Measurements from ENCODE around the gene FARS2. TPM values are rescaled to one million over a fixed set of nuclear protein-coding genes. Genes with fewer than 3 reads are reported as not detected.

Gene FARS2
- total RNA-seq, 2 donors from 2014 or later = 16.2 to 18.3 TPM

DNA sequence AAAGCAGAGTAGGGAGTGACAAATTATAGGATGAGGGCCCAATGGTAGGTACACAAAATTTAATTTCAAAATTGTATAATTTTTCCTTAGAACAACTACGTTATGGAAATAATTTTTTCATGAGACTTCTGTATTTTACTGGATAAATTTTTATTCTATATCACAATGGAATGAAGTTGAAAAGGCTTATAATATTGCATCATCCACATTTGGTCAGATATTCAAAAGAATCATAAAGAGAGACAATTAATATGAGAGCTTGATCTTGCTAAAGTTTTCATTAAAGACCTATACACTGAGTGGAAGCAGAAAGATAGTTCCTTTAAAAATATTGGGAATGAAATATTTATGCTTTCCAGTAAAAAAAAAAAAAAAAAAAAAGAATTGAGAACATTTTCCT, 242.8 kb downstream of the FARS2 start:
- Mint-ChIP-seq H3K27ac (no peak overlapping the region), H3K27me3 (ENCODE audit: insufficient read depth) (no peaks in the 10 kb centered on the region), H3K4me3 (no peak overlapping the region), H3K4me1 (peaks cover 3% of the 10 kb centered on the region), H3K36me3 (ENCODE audit: low read depth) (peaks cover 10% of the 10 kb centered on the region), H3K9me3 (peaks cover 13% of the 10 kb centered on the region)
- H3K9ac ChIP-seq (ENCODE audit: extremely low read depth, low read length, poor library complexity, severe bottlenecking) = no peak overlapping the region
- no peak for TF ChIP-seq CTCF (conservative IDR thresholded peaks at IDR 0.05)
- H3K36me3 ChIP-seq (ENCODE audit: control insufficient read depth, insufficient read depth, low read length) = no peaks in the 10 kb centered on the region
- no peak overlapping the region for H3K4me3 ChIP-seq (ENCODE audit: low read length)
- no CpG with 5 or more reads among the region's 1 CpG for WGBS, 2 experiments (ENCODE audit: insufficient coverage in 1 of 2, insufficient read length in 1 of 2)
- no peaks in the 10 kb centered on the region for H3K4me1 ChIP-seq (ENCODE audit: control insufficient read depth, insufficient read depth, low read length)
- DNase-seq = no peak
- no peaks in the 10 kb centered on the region for H3K27me3 ChIP-seq (ENCODE audit: control insufficient read depth, insufficient read depth, low read length, poor library complexity, severe bottlenecking)
- H3K9me3 ChIP-seq (ENCODE audit: control insufficient read depth, low read length) = no peaks in the 10 kb centered on the region
- H3K27ac ChIP-seq (ENCODE audit: low read depth, low read length) = no peak overlapping the region

DNA sequence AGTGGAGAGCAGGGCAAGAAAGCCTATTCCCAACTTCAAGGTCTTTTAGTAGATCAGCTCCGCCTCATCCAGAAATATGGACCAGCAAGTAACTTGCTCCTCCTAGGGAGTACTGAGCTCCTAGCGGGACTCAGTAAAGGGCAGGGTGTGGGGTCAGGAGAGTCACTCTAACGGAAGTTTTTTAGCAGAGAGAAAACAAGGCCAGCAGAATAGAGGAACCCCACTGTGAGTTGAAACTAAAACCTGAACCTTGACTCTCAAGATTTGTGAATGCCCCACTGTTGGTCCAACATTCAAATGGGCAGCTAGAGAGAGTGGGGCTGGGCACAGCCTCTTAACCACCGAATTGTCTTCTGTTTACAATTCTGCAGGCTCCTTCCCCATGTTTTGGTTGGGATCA, 244.8 kb downstream of the FARS2 start:
- 77 to 90% methylated on average over 3 to 4 of the region's 4 CpGs for WGBS, 2 experiments (ENCODE audit: insufficient coverage in 1 of 2, insufficient read length in 1 of 2)
- no peak for TF ChIP-seq CTCF (conservative IDR thresholded peaks at IDR 0.05)
- Histone ChIP-seq H3K9ac (ENCODE audit: extremely low read depth, low read length, poor library complexity, severe bottlenecking) (no peak overlapping the region), H3K27ac (ENCODE audit: low read depth, low read length) (no peak overlapping the region), H3K36me3 (ENCODE audit: control insufficient read depth, insufficient read depth, low read length) (no peaks in the 10 kb centered on the region), H3K9me3 (ENCODE audit: control insufficient read depth, low read length) (no peaks in the 10 kb centered on the region), H3K27me3 (ENCODE audit: control insufficient read depth, insufficient read depth, low read length, poor library complexity, severe bottlenecking) (no peaks in the 10 kb centered on the region), H3K4me1 (ENCODE audit: control insufficient read depth, insufficient read depth, low read length) (no peaks in the 10 kb centered on the region), H3K4me3 (ENCODE audit: low read length) (no peak overlapping the region)
- no peaks in the 10 kb centered on the region for H3K27me3 Mint-ChIP-seq (ENCODE audit: insufficient read depth)
- no peak overlapping the region for H3K27ac Mint-ChIP-seq
- no peak for DNase-seq
- H3K4me1 Mint-ChIP-seq = no peaks in the 10 kb centered on the region
- peaks cover 10% of the 10 kb centered on the region for H3K36me3 Mint-ChIP-seq (ENCODE audit: low read depth)
- H3K4me3 Mint-ChIP-seq = no peak overlapping the region
- H3K9me3 Mint-ChIP-seq = peaks cover 13% of the 10 kb centered on the region

DNA sequence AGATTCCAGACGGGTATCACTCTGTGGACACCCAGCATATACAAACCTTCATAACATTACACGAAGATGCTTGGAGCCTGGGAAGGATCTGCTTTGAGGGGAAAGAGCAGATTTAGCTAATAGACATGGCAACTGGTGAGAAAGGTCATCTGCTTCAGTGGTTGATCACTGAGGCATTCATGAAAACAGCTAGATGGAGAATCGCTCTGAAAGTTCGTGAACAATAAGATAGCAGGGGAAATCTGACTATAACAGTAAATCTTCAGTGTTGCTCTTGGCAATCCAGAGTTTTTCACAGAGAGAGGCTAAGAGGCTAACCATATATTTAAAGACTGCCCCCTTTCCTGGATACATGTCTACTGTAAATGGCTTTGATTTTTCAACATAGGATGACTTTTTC, 245.3 kb downstream of the FARS2 start:
- no peaks in the 10 kb centered on the region for H3K36me3 ChIP-seq (ENCODE audit: control insufficient read depth, insufficient read depth, low read length)
- no peak for DNase-seq
- Mint-ChIP-seq H3K27me3 (ENCODE audit: insufficient read depth) (no peaks in the 10 kb centered on the region), H3K4me3 (no peak overlapping the region), H3K27ac (no peak overlapping the region), H3K4me1 (no peaks in the 10 kb centered on the region), H3K36me3 (ENCODE audit: low read depth) (peaks cover 10% of the 10 kb centered on the region), H3K9me3 (peaks cover 13% of the 10 kb centered on the region)
- TF ChIP-seq CTCF (conservative IDR thresholded peaks at IDR 0.05) = no peak
- H3K4me3 ChIP-seq (ENCODE audit: low read length) = no peak overlapping the region
- H3K27ac ChIP-seq (ENCODE audit: low read depth, low read length) = no peak overlapping the region
- no peaks in the 10 kb centered on the region for H3K4me1 ChIP-seq (ENCODE audit: control insufficient read depth, insufficient read depth, low read length)
- H3K27me3 ChIP-seq (ENCODE audit: control insufficient read depth, insufficient read depth, low read length, poor library complexity, severe bottlenecking) = no peaks in the 10 kb centered on the region
- H3K9ac ChIP-seq (ENCODE audit: extremely low read depth, low read length, poor library complexity, severe bottlenecking) = no peak overlapping the region
- 95 to 100% methylated on average over 2 to 4 of the region's 4 CpGs for whole genome bisulfite sequencing, 2 experiments (ENCODE audit: insufficient coverage in 1 of 2, insufficient read length in 1 of 2)
- H3K9me3 ChIP-seq (ENCODE audit: control insufficient read depth, low read length) = no peaks in the 10 kb centered on the region
